ENCODE results near the gene PARP16. TPM values are rescaled to one million over a fixed set of nuclear protein-coding genes. Genes with fewer than 3 reads are reported as not detected.

Gene PARP16
- total and polyA plus RNA-seq, 9 of the 15 experiments (the other 6 are each of a cell fraction or from before 2014, with no cell fraction given): 3.0 to 9.9 (median 5.8) TPM

DNA sequence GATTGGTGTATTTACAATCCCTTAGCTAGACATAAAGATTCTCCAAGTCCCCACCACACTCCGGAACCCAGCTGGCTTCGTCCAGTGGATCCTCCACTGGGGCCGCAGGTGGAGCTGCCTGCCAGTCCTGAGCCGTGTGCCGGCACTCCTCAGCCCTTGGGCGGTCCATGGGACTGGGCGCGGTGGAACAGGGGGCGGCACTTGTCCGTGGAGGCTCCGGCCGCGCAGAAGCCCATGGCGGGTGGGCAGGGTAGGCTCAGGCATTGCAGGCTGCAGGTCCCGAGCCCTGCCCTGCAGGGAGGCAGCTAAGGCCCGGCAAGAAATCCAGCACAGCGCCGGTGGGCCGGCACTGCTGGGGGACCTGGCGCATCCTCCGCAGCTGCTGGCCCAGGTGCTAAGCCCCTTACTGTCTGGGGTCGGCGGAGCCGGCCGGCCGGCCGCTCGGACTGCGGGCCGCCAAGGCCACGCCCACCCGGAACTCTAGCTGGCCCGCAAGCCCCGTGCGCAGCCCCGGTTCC is 14.3 kb upstream of the PARP16 start (continued):
- TF ChIP-seq BCOR (IDR thresholded peaks at IDR 0.05) (no peak), TEAD2 (tag; IDR thresholded peaks at IDR 0.05) (no peak), NR2C1 (IDR thresholded peaks at IDR 0.05) (no peak), NR2C1 (tag; IDR thresholded peaks at IDR 0.05) (no peak)

DNA sequence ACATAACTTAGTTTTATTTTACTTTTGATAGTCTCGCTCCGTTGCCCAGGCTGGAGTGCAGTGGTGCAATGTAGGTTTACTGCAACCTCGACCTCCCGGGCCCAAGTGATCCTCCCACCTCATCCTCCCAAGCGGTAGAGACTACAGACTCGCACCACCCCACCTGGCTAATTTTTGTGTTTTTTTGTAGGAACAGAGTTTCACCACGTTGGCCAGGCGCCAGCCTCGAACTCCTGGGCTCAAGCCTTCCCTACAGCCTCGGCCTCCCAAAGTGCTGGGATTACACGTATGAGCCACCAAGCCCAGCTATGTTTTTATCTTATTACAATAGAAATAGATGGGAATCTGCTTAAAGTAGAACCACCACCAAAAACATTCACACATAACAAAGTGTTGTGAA is 12.0 kb upstream of the PARP16 start:
- Histone ChIP-seq H3K9me1 (ENCODE audit: control insufficient read depth, insufficient read depth, low read length) (no peaks in the 10 kb centered on the region), H3K27me3 (ENCODE audit: control insufficient read depth in 2 of 2, insufficient read depth in 2 of 2, low read length in 2 of 2) (no peaks in the 10 kb centered on the region), H3K4me3 (no peak overlapping the region), H3K4me2 (ENCODE audit: insufficient read depth, low read length) (no peak overlapping the region), H2AFZ (ENCODE audit: low read depth, low read length) (no peak overlapping the region), H3K9ac (ENCODE audit: insufficient read depth in 1 of 2, low read depth in 2 of 2, low read length in 2 of 2) (no peak overlapping the region), H4K20me1 (replicated peaks; ENCODE audit: control insufficient read depth, insufficient read depth, low read length) (no peaks in the 10 kb centered on the region), H3K9me3 (replicated peaks; ENCODE audit: control insufficient read depth, insufficient read depth, low read depth, low read length) (peaks cover 2% of the 10 kb centered on the region; the same call in 1 of the 2 replicates), H3K79me2 (ENCODE audit: control insufficient read depth, insufficient read depth, low read length) (no peaks in the 10 kb centered on the region), H3K4me1 (replicated peaks in 1 of 2; ENCODE audit: control insufficient read depth in 2 of 2, insufficient read depth in 2 of 2, low read length in 2 of 2) (peaks cover 17% of the 10 kb centered on the region in 2 experiments; a peak in 4 of 5 replicates), H3K27ac (ENCODE audit: extremely low read depth, low read depth, low read length) (no peak overlapping the region), H3K36me3 (ENCODE audit: control insufficient read depth, insufficient read depth, low read length) (no peaks in the 10 kb centered on the region)
- ChIA-PET POLR2A (interaction anchor here (2.2 to 3.8 kb wide), 2 partner anchors 13 to 90 kb away, joined by 11 to 30 read pairs; partner anchors contain the start of gene PARP16), CTCF (ENCODE audit: low intra/inter-chr PET ratio) (no interaction called here)
- intact Hi-C loops (cut with micrococcal nuclease) (no loop called here), in situ Hi-C loops (cut with MboI) (loop anchor here (5.0 to 10.0 kb wide), 2 partner anchors 111 to 244 kb away; partner anchors contain the start of gene CLPX)
- FAIRE-seq (no peak), DNase-seq (ENCODE audit: extremely low read depth in 1 of 4, low spot score in 3 of 4) (no peak), ATAC-seq (no peak)
- WGBS (ENCODE audit: insufficient coverage, low coverage, missing lambda C conversion rate): 70% methylated on average over 11 of the region's 11 CpGs
- TF ChIP-seq, protein P1, sequence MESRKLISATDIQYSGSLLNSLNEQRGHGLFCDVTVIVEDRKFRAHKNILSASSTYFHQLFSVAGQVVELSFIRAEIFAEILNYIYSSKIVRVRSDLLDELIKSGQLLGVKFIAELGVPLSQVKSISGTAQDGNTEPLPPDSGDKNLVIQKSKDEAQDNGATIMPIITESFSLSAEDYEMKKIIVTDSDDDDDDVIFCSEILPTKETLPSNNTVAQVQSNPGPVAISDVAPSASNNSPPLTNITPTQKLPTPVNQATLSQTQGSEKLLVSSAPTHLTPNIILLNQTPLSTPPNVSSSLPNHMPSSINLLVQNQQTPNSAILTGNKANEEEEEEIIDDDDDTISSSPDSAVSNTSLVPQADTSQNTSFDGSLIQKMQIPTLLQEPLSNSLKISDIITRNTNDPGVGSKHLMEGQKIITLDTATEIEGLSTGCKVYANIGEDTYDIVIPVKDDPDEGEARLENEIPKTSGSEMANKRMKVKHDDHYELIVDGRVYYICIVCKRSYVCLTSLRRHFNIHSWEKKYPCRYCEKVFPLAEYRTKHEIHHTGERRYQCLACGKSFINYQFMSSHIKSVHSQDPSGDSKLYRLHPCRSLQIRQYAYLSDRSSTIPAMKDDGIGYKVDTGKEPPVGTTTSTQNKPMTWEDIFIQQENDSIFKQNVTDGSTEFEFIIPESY (CRISPR knock-in tag; IDR thresholded peaks at IDR 0.05): no peak
- TF ChIP-seq ZBTB17 (CRISPR knock-in tag; IDR thresholded peaks at IDR 0.05) (no peak), NFIC (IDR thresholded peaks at IDR 0.05) (peak; percentile 64)
- TF ChIP-seq, protein P2, sequence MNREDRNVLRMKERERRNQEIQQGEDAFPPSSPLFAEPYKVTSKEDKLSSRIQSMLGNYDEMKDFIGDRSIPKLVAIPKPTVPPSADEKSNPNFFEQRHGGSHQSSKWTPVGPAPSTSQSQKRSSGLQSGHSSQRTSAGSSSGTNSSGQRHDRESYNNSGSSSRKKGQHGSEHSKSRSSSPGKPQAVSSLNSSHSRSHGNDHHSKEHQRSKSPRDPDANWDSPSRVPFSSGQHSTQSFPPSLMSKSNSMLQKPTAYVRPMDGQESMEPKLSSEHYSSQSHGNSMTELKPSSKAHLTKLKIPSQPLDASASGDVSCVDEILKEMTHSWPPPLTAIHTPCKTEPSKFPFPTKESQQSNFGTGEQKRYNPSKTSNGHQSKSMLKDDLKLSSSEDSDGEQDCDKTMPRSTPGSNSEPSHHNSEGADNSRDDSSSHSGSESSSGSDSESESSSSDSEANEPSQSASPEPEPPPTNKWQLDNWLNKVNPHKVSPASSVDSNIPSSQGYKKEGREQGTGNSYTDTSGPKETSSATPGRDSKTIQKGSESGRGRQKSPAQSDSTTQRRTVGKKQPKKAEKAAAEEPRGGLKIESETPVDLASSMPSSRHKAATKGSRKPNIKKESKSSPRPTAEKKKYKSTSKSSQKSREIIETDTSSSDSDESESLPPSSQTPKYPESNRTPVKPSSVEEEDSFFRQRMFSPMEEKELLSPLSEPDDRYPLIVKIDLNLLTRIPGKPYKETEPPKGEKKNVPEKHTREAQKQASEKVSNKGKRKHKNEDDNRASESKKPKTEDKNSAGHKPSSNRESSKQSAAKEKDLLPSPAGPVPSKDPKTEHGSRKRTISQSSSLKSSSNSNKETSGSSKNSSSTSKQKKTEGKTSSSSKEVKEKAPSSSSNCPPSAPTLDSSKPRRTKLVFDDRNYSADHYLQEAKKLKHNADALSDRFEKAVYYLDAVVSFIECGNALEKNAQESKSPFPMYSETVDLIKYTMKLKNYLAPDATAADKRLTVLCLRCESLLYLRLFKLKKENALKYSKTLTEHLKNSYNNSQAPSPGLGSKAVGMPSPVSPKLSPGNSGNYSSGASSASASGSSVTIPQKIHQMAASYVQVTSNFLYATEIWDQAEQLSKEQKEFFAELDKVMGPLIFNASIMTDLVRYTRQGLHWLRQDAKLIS (CRISPR knock-in tag; IDR thresholded peaks at IDR 0.05): no peak
- BruUV-seq (replicated peaks): no TSS peak

All from K562 (cell line).